BJ (cell line): ENCODE data around the gene TPD52L1. TPM values are rescaled to one million over a fixed set of nuclear protein-coding genes. Genes with fewer than 3 reads are reported as not detected.

Experiments used
- CTCF ChIA-PET: fragments of 350-600 bp; formaldehyde crosslinking; extraction: SDS; loops from one replicate; lab custom pipeline; 2021; ENCODE audit warnings: antibody characterized with exemption, inconsistent platforms; lab: Yijun Ruan, JAX
- POLR2A ChIA-PET: fragments of 300-600 bp; sonication (Branson Sonifier 250); formaldehyde crosslinking; extraction: SDS; loops from one replicate; lab custom pipeline; 2021; ENCODE audit warnings: antibody characterized with exemption; lab: Charles Lee
- DNase-seq: peaks from one replicate; pipeline ENCODE4 v3.0.0-alpha.2; 2011; ENCODE audit warnings: low read depth
- H3K27me3 ChIP-seq: 2 replicates; pipeline ENCODE4 v1.6.0; 2011; ENCODE audit warnings: low read length; ENCODE audit not compliant: control insufficient read depth, insufficient read depth
- H3K36me3 ChIP-seq: 2 replicates; pipeline ENCODE4 v1.5.1; 2011; ENCODE audit warnings: low read length; ENCODE audit not compliant: control insufficient read depth, insufficient read depth
- H3K4me3 ChIP-seq: 2 replicates; pipeline ENCODE4 v1.5.1; 2011; ENCODE audit warnings: low read depth, mild to moderate bottlenecking, control low read depth, low read length
- polyA plus RNA-seq: library from polyadenylated mRNA; depleted of rRNA; stranded (reverse); fragments of >200 nt; gene quantifications from 2 replicates; pipeline ENCODE4 v1.2.3, GENCODE V29; 2011
- TF ChIP-seq, protein P1 (sequence below): IDR thresholded peaks from 2 replicates; pipeline ENCODE4 v1.5.1; 2011; ENCODE audit warnings: low read depth, mild to moderate bottlenecking, control low read depth, inconsistent platforms, low read length, moderate library complexity; ENCODE audit not compliant: insufficient read depth

The TPD52L1 gene
- polyA plus RNA-seq, 1 experiment: 163 TPM

- DNase-seq: no peak
- CTCF ChIA-PET: interaction anchor here (3.7 kb wide), 1 partner anchor 9 kb away, joined by 11 read pairs; no protein-coding TSS in a partner anchor
- H3K27me3 ChIP-seq: no peaks in the 10 kb centered on the region
- TF ChIP-seq, protein P1, sequence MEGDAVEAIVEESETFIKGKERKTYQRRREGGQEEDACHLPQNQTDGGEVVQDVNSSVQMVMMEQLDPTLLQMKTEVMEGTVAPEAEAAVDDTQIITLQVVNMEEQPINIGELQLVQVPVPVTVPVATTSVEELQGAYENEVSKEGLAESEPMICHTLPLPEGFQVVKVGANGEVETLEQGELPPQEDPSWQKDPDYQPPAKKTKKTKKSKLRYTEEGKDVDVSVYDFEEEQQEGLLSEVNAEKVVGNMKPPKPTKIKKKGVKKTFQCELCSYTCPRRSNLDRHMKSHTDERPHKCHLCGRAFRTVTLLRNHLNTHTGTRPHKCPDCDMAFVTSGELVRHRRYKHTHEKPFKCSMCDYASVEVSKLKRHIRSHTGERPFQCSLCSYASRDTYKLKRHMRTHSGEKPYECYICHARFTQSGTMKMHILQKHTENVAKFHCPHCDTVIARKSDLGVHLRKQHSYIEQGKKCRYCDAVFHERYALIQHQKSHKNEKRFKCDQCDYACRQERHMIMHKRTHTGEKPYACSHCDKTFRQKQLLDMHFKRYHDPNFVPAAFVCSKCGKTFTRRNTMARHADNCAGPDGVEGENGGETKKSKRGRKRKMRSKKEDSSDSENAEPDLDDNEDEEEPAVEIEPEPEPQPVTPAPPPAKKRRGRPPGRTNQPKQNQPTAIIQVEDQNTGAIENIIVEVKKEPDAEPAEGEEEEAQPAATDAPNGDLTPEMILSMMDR: no peak
- no peaks in the 10 kb centered on the region for H3K36me3 ChIP-seq
- POLR2A ChIA-PET: no interaction called here
- H3K4me3 ChIP-seq: no peak overlapping the region
Measured at GRCh38 chr6:125217992-125218391, 64.4 kb downstream of the TPD52L1 start.

- no peak for DNase-seq
- Histone ChIP-seq H3K4me3 (no peak overlapping the region), H3K27me3 (no peaks in the 10 kb centered on the region), H3K36me3 (no peaks in the 10 kb centered on the region)
- ChIA-PET CTCF (interaction anchor here (1.0 to 3.7 kb wide), 3 partner anchors 11 to 23 kb away, joined by 4 to 11 read pairs (median 5); no protein-coding TSS in a partner anchor), POLR2A (no interaction called here)
- TF ChIP-seq, protein P1: no peak
Measured at GRCh38 chr6:125219361-125219895, 65.9 kb downstream of the TPD52L1 start.

- TF ChIP-seq, protein P1: no peak
- H3K27me3 ChIP-seq: no peaks in the 10 kb centered on the region
- ChIA-PET POLR2A (interaction anchor here (0.6 kb wide), 1 partner anchor 10 kb away, joined by 3 read pairs; no protein-coding TSS in a partner anchor), CTCF (interaction anchor here (0.7 to 3.7 kb wide), 6 partner anchors 12 to 93 kb away, joined by 3 to 11 read pairs (median 4); partner anchors contain the start of gene TPD52L1)
- no peaks in the 10 kb centered on the region for H3K36me3 ChIP-seq
- no peak overlapping the region for H3K4me3 ChIP-seq
- DNase-seq: no peak
Measured at GRCh38 chr6:125220712-125221111, 67.1 kb downstream of the TPD52L1 start.

DNA sequence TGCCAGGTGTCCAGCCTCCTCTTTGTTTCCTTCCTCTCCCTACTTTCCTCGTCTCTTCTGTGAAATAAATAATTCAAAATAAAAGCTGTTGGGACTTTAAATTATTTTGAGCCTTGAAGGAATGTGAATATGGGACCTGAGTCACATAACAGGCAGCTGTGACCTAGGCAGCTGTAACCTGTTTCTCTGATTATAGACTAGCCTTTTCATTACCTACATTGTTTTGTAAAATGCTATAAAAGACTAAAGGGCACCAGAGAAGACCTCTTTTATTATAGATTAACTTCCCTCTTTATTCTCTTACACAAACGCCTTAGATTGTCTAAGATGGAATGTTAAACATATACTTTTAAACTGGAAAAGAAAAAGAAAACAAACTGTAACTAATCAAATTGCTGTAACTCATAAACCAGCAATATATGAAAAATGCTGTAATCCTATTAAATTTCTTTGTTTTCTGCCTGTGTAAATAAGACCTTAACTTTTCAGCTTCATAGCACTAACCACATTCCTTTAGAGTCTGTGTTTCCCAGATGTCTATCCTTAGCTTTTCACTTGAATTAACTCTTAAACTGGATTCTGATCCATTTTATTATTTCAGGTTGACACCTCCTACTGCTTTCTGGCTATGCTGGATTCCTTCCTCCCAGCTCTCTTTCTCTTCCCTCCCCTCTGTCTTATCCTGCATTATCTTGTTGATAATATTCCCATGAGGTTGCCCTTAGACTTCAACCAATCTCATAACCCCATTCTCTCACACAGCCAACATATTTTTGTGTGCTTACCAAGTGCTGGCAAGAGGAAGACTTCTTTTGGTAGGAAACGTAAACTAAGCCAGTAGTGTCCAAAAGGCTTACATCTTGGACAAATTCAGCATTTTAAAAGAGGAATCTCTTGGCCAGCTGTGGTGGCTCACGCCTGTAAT, 69.2 kb downstream of the TPD52L1 start:
- H3K36me3 ChIP-seq: no peaks in the 10 kb centered on the region
- no peak overlapping the region for H3K4me3 ChIP-seq
- POLR2A ChIA-PET: interaction anchor here (0.6 kb wide), 1 partner anchor 933 kb away, joined by 5 read pairs; no protein-coding TSS in a partner anchor
- TF ChIP-seq, protein P1: no peak
- no peak for DNase-seq
- CTCF ChIA-PET: interaction anchor here (0.6 to 0.8 kb wide), 2 partner anchors 12 kb away, joined by 3 read pairs; no protein-coding TSS in a partner anchor
- H3K27me3 ChIP-seq: no peaks in the 10 kb centered on the region
